Calu3 (cell line): ENCODE measurements around the gene SON. TPM values are rescaled to one million over a fixed set of nuclear protein-coding genes. Genes with fewer than 3 reads are reported as not detected.
A peak's percentile ranks its signal among the peaks of the same experiment; 100 is the strongest.
"Not testable (repeated sequence)": the region's sequence is repeated elsewhere in the genome, so short reads cannot be mapped to it uniquely, and the experiment has no call there.

Source experiments
- BruUV-seq: library from RNA; stranded (reverse); fragments of 400-500 nt; replicated peaks from 2 replicates; lab custom pipeline; 2021; lab: Mats Ljungman, UMichigan
- CTCF ChIA-PET: fragments of 300-600 bp; sonication (Branson Sonifier 250); formaldehyde crosslinking; loops from one replicate; lab custom pipeline; 2022; ENCODE audit warnings: antibody characterized with exemption; lab: Charles Lee
- DNase-seq: peaks from one replicate; pipeline ENCODE4 v3.0.0; 2022
- H3K27ac Mint-ChIP-seq: one replicate; pipeline ENCODE4 v1.8.0; 2022; ENCODE audit warnings: mixed read lengths; ENCODE audit not compliant: unreplicated experiment
- H3K27me3 Mint-ChIP-seq: one replicate; pipeline ENCODE4 v1.8.0; 2022; ENCODE audit warnings: mixed read lengths; ENCODE audit not compliant: unreplicated experiment
- H3K36me3 Mint-ChIP-seq: one replicate; pipeline ENCODE4 v1.8.0; 2022; ENCODE audit warnings: mild to moderate bottlenecking, moderate library complexity, mixed read lengths; ENCODE audit not compliant: insufficient read depth, unreplicated experiment
- H3K4me1 Mint-ChIP-seq: one replicate; pipeline ENCODE4 v1.8.0; 2022; ENCODE audit warnings: mild to moderate bottlenecking, low read depth, mixed read lengths; ENCODE audit not compliant: unreplicated experiment
- H3K4me3 Mint-ChIP-seq: one replicate; pipeline ENCODE4 v1.8.0; 2022; ENCODE audit warnings: mild to moderate bottlenecking, low read depth, moderate library complexity, mixed read lengths; ENCODE audit not compliant: unreplicated experiment
- H3K9me3 Mint-ChIP-seq: one replicate; pipeline ENCODE4 v1.8.0; 2022; ENCODE audit warnings: low read depth, mixed read lengths; ENCODE audit not compliant: unreplicated experiment
- intact Hi-C: fragments of 100-400 bp; cut with micrococcal nuclease; formaldehyde crosslinking; loops from one replicate; pipeline ENCODE4 v1.10.0; 2022; ENCODE audit not compliant: unreplicated experiment
- total RNA-seq: library from RNA; stranded (reverse); gene quantifications from 2 replicates; pipeline ENCODE4 v1.2.3, GENCODE V29; 2022
- TF ChIP-seq, protein P1 (sequence below): fragments of 200-600 bp; IDR thresholded peaks from one replicate; pipeline ENCODE4 v1.8.0; 2022; ENCODE audit warnings: antibody characterized with exemption; ENCODE audit not compliant: unreplicated experiment

The SON gene
- total RNA-seq, 1 experiment from 2014 or later = 188 TPM

DNA sequence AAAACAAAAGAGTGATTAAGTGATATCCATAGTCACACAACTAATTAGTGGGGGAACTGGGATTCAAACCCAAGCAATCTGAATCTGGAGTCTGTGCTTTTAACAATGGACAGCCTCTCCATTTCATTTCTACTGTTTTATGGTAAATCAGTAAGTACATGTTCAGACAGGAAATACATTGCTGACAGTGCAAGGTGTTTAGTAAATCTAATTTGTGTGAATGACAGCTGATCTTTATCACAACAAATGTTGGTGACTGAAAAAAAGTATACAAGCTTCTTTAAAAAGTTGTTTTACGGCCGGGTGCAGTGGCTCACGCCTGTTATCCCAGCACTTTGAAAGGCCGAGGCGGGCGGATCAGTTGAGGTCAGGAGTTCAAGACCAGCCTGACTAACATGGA lies 25.1 kb downstream of the SON start:
- Mint-ChIP-seq H3K27ac (no peak overlapping the region), H3K4me1 (no peaks in the 10 kb centered on the region), H3K9me3 (no peaks in the 10 kb centered on the region), H3K27me3 (no peaks in the 10 kb centered on the region), H3K4me3 (no peak overlapping the region), H3K36me3 (peaks cover 21% of the 10 kb centered on the region)
- intact Hi-C loops = no loop called here
- CTCF ChIA-PET = no interaction called here
- DNase-seq = no peak
- BruUV-seq = no TSS peak
- TF ChIP-seq, protein P1, sequence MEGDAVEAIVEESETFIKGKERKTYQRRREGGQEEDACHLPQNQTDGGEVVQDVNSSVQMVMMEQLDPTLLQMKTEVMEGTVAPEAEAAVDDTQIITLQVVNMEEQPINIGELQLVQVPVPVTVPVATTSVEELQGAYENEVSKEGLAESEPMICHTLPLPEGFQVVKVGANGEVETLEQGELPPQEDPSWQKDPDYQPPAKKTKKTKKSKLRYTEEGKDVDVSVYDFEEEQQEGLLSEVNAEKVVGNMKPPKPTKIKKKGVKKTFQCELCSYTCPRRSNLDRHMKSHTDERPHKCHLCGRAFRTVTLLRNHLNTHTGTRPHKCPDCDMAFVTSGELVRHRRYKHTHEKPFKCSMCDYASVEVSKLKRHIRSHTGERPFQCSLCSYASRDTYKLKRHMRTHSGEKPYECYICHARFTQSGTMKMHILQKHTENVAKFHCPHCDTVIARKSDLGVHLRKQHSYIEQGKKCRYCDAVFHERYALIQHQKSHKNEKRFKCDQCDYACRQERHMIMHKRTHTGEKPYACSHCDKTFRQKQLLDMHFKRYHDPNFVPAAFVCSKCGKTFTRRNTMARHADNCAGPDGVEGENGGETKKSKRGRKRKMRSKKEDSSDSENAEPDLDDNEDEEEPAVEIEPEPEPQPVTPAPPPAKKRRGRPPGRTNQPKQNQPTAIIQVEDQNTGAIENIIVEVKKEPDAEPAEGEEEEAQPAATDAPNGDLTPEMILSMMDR = no peak

DNA sequence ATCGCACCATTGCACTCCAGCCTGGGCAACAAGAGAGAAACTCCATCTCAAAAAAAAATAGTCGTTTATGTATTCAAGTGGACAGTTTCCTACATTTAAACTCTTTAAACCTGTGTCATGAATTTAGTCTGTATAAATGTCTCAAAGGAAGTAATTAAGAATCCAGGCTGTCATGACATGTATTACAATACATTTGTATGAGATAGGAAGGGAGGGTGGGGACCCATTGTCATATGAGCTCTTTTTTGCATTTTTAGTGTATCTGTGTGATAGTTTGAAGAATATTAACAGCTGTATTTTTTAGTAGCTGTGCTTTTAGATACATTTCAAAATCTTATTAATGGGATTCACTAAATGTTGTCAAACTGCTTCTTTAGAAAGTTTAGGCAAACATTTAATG lies 25.6 kb downstream of the SON start:
- intact Hi-C loops = no loop called here
- DNase-seq = no peak
- CTCF ChIA-PET = no interaction called here
- H3K27ac Mint-ChIP-seq = no peak overlapping the region
- TF ChIP-seq, protein P1 = no peak
- H3K36me3 Mint-ChIP-seq = peaks cover 24% of the 10 kb centered on the region
- H3K27me3 Mint-ChIP-seq = no peaks in the 10 kb centered on the region
- H3K9me3 Mint-ChIP-seq = no peaks in the 10 kb centered on the region
- no peaks in the 10 kb centered on the region for H3K4me1 Mint-ChIP-seq
- H3K4me3 Mint-ChIP-seq = no peak overlapping the region
- no TSS peak for BruUV-seq

GRCh38 chr21:33569991-33570390 lies 27.2 kb downstream of the SON start:
- Mint-ChIP-seq H3K27ac (peak overlapping the region; percentile 20), H3K4me3 (no peak overlapping the region), H3K4me1 (no peaks in the 10 kb centered on the region), H3K36me3 (peaks cover 30% of the 10 kb centered on the region), H3K9me3 (no peaks in the 10 kb centered on the region), H3K27me3 (no peaks in the 10 kb centered on the region)
- TF ChIP-seq, protein P1 = no peak
- no TSS peak for BruUV-seq
- CTCF ChIA-PET = no interaction called here
- no peak for DNase-seq
- intact Hi-C loops = no loop called here

GRCh38 chr21:33572350-33572749 lies 29.5 kb downstream of the SON start:
- no TSS peak for BruUV-seq
- H3K4me3 Mint-ChIP-seq = no peak overlapping the region
- H3K27me3 Mint-ChIP-seq = no peaks in the 10 kb centered on the region

DNA sequence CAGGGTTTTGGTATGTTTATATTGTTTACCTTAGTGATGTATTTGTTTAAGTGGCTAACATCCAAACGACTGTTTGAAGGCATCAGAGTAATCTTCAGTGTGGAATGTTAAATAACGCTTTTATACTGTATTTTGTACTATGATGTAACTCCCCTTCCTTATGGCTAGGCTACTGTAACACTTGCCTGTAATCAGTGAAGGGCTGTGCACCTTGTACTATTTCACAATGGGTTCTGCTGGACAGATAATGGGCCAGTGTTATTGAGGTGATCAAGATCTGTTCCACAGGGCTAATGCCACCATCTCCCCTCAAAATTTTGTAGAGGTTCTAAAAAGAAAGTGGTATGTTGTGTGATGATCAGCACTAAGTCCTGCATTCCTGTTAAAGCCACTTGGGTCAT lies 33.9 kb downstream of the SON start:
- not testable (repeated sequence) for H3K4me1 Mint-ChIP-seq, DNase-seq, H3K4me3 Mint-ChIP-seq

More at GRCh38 chr21:33572350-33572749, 29.5 kb downstream of the SON start:
- DNase-seq = no peak
- CTCF ChIA-PET = interaction anchor here (0.7 kb wide), 1 partner anchor 39 kb away, joined by 4 read pairs; no protein-coding TSS in a partner anchor
- TF ChIP-seq, protein P1 = no peak
- no peaks in the 10 kb centered on the region for H3K9me3 Mint-ChIP-seq
- peaks cover 31% of the 10 kb centered on the region for H3K36me3 Mint-ChIP-seq
- intact Hi-C loops = no loop called here
- no peak overlapping the region for H3K27ac Mint-ChIP-seq
- no peaks in the 10 kb centered on the region for H3K4me1 Mint-ChIP-seq

More for the DNA sequence above, 33.9 kb downstream of the SON start:
- H3K27me3 Mint-ChIP-seq, intact Hi-C loops, H3K9me3 Mint-ChIP-seq, CTCF ChIA-PET, H3K27ac Mint-ChIP-seq: not testable (repeated sequence)
- peaks cover 28% of the 10 kb centered on the region for H3K36me3 Mint-ChIP-seq
- TSS peak; percentile 40 for BruUV-seq
